ENCODE results near the gene PNLDC1. TPM values are rescaled to one million over a fixed set of nuclear protein-coding genes. Genes with fewer than 3 reads are reported as not detected.
A peak's percentile ranks its signal among the peaks of the same experiment; 100 is the strongest.
"Not testable (repeated sequence)": the region's sequence is repeated elsewhere in the genome, so short reads cannot be mapped to it uniquely, and the experiment has no call there.

PNLDC1 gene
- total RNA-seq, 1 donor from 2014 or later, result not detected

DNA sequence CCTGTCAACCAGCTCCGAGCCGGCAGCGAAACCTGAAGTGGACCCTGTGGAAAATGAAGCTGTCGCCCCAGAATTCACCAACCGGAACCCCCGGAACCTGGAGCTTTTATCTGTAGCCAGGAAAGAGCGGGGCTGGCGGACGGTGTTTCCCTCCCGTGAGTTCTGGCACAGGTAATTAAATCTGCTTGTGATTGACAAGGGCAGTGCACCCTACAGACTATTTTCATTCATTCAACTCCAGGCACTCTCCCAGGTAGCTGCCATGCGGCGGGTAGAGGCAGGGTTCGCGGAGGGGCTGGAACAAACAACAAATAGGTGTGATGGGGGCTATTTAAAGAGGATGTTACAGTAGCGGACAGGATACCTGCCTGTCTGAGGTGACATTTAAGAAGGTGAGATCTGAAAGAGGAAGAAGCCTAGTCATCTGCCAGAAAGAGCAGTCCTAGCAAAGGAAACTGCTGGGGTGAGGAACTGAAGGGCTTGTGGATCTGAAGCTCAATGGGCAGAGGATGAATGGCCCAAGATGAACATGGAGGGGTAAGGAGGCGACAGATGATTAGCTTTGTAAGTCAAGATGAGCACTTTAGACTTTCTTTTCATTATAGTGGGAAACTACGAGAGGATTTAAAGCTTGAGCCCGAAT, 9.0 kb upstream of the PNLDC1 start:
- H3K4me3 Mint-ChIP-seq (ENCODE audit: low read depth), result peak overlapping the region; percentile 99
- H3K27me3 Mint-ChIP-seq, result no peaks in the 10 kb centered on the region
- no peak for DNase-seq (ENCODE audit: low spot score, unreplicated experiment)
- peak overlapping the region; percentile 99 for H3K27ac Mint-ChIP-seq
- TF ChIP-seq, protein P1, sequence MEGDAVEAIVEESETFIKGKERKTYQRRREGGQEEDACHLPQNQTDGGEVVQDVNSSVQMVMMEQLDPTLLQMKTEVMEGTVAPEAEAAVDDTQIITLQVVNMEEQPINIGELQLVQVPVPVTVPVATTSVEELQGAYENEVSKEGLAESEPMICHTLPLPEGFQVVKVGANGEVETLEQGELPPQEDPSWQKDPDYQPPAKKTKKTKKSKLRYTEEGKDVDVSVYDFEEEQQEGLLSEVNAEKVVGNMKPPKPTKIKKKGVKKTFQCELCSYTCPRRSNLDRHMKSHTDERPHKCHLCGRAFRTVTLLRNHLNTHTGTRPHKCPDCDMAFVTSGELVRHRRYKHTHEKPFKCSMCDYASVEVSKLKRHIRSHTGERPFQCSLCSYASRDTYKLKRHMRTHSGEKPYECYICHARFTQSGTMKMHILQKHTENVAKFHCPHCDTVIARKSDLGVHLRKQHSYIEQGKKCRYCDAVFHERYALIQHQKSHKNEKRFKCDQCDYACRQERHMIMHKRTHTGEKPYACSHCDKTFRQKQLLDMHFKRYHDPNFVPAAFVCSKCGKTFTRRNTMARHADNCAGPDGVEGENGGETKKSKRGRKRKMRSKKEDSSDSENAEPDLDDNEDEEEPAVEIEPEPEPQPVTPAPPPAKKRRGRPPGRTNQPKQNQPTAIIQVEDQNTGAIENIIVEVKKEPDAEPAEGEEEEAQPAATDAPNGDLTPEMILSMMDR (IDR thresholded peaks at IDR 0.05; ENCODE audit: unreplicated experiment), result no peak
- H3K4me1 Mint-ChIP-seq (ENCODE audit: low read depth), result peaks cover 31% of the 10 kb centered on the region
- no peaks in the 10 kb centered on the region for H3K9me3 Mint-ChIP-seq (ENCODE audit: low read depth)
- peaks cover 17% of the 10 kb centered on the region for H3K36me3 Mint-ChIP-seq (ENCODE audit: insufficient read depth)

DNA sequence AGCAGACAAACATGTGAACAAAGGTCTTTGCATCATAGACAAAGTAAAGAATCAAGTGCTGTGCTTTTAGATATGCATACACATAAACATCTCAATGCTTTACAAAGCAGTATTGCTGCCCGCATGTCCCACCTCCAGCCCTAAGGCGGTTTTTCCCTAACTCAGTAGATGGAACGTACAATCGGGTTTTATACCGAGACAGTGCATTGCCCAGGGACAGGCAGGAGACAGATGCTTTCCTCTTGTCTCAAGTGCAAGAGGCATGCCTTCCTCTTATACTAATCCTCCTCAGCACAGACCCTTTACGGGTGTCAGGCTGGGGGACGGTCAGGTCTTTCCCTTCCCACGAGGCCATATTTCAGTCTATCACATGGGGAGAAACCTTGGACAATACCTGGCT, 5.1 kb upstream of the PNLDC1 start:
- not testable (repeated sequence) for DNase-seq (ENCODE audit: low spot score, unreplicated experiment); H3K9me3 Mint-ChIP-seq (ENCODE audit: low read depth); H3K27me3 Mint-ChIP-seq; H3K4me3 Mint-ChIP-seq (ENCODE audit: low read depth); H3K27ac Mint-ChIP-seq
- Mint-ChIP-seq H3K36me3 (ENCODE audit: insufficient read depth) (peaks cover 15% of the 10 kb centered on the region), H3K4me1 (ENCODE audit: low read depth) (peaks cover 16% of the 10 kb centered on the region)

DNA sequence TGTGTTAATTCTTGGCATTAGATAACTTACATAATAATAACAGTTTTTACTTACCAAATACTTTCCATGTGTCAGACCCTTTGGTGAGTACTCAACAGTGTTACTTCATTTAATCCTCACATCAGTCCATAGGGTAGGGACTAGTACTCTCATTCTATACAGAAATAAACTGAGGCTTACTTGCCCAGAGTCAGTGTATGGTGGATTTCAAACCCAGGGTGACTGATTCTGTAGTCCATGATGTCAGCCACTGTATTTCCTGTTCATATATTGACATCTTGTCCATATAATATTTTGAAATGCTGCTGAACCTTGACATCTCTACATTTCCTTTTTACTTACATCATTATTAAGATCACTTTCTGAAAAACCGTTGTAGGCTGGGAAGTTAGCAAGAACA, 2.5 kb upstream of the PNLDC1 start:
- Mint-ChIP-seq H3K9me3 (ENCODE audit: low read depth) (no peaks in the 10 kb centered on the region), H3K4me1 (ENCODE audit: low read depth) (peaks cover 2% of the 10 kb centered on the region), H3K36me3 (ENCODE audit: insufficient read depth) (peaks cover 12% of the 10 kb centered on the region), H3K27me3 (no peaks in the 10 kb centered on the region), H3K4me3 (ENCODE audit: low read depth) (no peak overlapping the region), H3K27ac (no peak overlapping the region)
- TF ChIP-seq, protein P1 (IDR thresholded peaks at IDR 0.05; ENCODE audit: unreplicated experiment), result no peak
- no peak for DNase-seq (ENCODE audit: low spot score, unreplicated experiment)

DNA sequence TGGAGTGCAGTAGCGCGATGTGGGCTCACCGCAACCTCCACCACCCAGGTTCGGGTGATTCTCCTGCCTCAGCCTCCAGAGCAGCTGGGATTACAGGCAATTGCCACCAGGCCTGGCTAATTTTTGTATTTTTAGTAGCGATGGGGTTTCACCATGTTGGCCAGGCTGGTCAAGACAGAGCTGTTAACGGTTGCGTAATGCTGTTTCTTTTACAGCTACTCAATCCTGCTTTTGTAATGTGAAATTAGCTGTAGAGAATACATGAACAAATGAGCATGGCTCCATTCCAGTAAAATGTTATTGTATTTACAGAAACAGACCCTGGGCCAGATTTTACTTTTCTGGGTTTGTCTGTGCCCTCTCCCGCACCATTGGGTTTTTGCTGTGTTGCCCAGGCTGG, 1.9 kb downstream of the PNLDC1 start:
- Mint-ChIP-seq H3K4me3 (ENCODE audit: low read depth) (no peak overlapping the region), H3K9me3 (ENCODE audit: low read depth) (no peaks in the 10 kb centered on the region), H3K27me3 (peaks cover 9% of the 10 kb centered on the region), H3K4me1 (ENCODE audit: low read depth) (no peaks in the 10 kb centered on the region), H3K27ac (no peak overlapping the region), H3K36me3 (ENCODE audit: insufficient read depth) (peaks cover 9% of the 10 kb centered on the region)
- TF ChIP-seq, protein P1 (IDR thresholded peaks at IDR 0.05; ENCODE audit: unreplicated experiment), result no peak
- no peak for DNase-seq (ENCODE audit: low spot score, unreplicated experiment)

DNA sequence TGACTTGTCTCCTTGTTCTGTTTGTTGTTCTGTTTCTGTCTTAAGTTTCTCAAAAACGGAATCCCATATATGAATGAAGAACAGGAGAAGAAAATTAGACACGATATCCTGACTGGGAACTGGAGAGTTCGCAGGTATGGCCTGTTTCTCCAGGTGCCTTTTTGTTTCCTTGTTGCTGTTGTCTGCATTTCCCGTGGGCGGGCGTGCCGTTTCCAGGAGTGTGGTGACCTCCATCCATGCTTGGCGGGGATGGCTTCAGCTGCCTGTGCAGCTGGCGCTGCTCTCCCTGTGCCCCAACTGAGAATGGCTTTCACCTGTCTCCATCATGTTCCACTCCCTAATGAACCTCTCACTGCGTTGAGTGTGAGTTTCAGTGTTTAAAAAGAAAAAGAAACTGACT, 4.4 kb downstream of the PNLDC1 start:
- no peak for DNase-seq (ENCODE audit: low spot score, unreplicated experiment)
- H3K27ac Mint-ChIP-seq, result no peak overlapping the region
- TF ChIP-seq, protein P1 (IDR thresholded peaks at IDR 0.05; ENCODE audit: unreplicated experiment), result no peak
- no peak overlapping the region for H3K4me3 Mint-ChIP-seq (ENCODE audit: low read depth)
- peaks cover 11% of the 10 kb centered on the region for H3K4me1 Mint-ChIP-seq (ENCODE audit: low read depth)
- H3K9me3 Mint-ChIP-seq (ENCODE audit: low read depth), result no peaks in the 10 kb centered on the region
- H3K27me3 Mint-ChIP-seq, result peaks cover 9% of the 10 kb centered on the region
- H3K36me3 Mint-ChIP-seq (ENCODE audit: insufficient read depth), result peaks cover 1% of the 10 kb centered on the region

DNA sequence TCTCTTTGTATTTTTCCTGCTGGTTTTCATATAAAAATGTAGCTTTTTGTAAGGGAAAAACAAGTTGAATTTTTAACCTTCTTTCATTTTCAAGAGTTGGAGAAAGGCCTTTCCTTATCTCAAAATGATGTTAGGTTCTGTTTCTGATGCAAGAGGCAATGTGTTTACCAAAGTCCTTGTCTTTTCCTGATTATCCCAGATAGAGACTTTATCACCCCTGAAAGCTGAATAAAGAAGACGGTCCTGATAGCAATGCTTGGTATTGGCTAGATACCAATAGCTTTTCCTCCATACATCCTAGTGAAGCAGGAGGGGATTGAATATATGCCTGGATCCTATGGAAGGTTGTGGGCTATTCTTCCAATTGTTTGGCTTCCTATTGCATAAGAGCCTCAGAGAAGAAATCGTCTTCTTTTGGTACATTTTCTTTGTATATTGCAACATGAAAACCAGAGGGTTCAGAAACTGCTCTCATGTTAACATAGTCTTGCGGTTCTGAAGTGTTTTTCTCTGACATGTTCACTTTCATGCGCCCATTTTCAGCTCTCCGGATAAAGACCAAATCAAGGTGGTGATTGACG, 5.5 kb downstream of the PNLDC1 start:
- no peak overlapping the region for H3K27ac Mint-ChIP-seq
- no peak for DNase-seq (ENCODE audit: low spot score, unreplicated experiment)
- TF ChIP-seq, protein P1 (IDR thresholded peaks at IDR 0.05; ENCODE audit: unreplicated experiment), result no peak
- H3K9me3 Mint-ChIP-seq (ENCODE audit: low read depth), result no peaks in the 10 kb centered on the region
- H3K4me1 Mint-ChIP-seq (ENCODE audit: low read depth), result peaks cover 11% of the 10 kb centered on the region
- H3K36me3 Mint-ChIP-seq (ENCODE audit: insufficient read depth), result no peaks in the 10 kb centered on the region
- peaks cover 9% of the 10 kb centered on the region for H3K27me3 Mint-ChIP-seq
- no peak overlapping the region for H3K4me3 Mint-ChIP-seq (ENCODE audit: low read depth)
